Ovary (tissue), 9 donors: Measurements from ENCODE around the gene PNPLA6. TPM values are rescaled to one million over a fixed set of nuclear protein-coding genes. Genes with fewer than 3 reads are reported as not detected.

ENCODE experiments used
- DNase-seq, 5 donors: peaks; one replicate each; pipeline ENCODE4 v3.0.0-alpha.2; 2019 to 2020
- H3K27ac ChIP-seq, 2 donors: fragments of 200-600 bp; one replicate each; pipeline versions ENCODE4 v1.5.1 to v1.8.0; 2019 to 2022
- H3K27me3 ChIP-seq: fragments of 200-600 bp; one replicate; pipeline ENCODE4 v1.8.0; 2022
- H3K36me3 ChIP-seq: fragments of 200-600 bp; sonication (generic); one replicate; pipeline ENCODE4 v1.5.1; 2019
- H3K4me1 ChIP-seq: one replicate; pipeline ENCODE4 v1.8.1; 2013; ENCODE audit warnings: mild to moderate bottlenecking, moderate library complexity; ENCODE audit not compliant: insufficient read depth
- H3K4me3 ChIP-seq: fragments of 200-600 bp; sonication (generic); one replicate; pipeline ENCODE4 v1.5.1; 2017
- H3K9me3 ChIP-seq, 2 donors: fragments of 200-600 bp in 1 of 2; sonication (generic) in 1 of 2; one replicate each; pipeline versions ENCODE4 v1.5.1 to v1.8.1; 2013 to 2019; ENCODE audit warnings: mild to moderate bottlenecking in 1 of 2, moderate library complexity in 1 of 2
- EP300 ChIP-seq: sonication (generic); formaldehyde crosslinking; IDR thresholded peaks from one replicate; pipeline ENCODE4 v1.6.1; 2017; ENCODE audit warnings: antibody characterized with exemption
- POLR2A ChIP-seq: fragments of 450-650 bp; IDR thresholded peaks from one replicate; pipeline ENCODE4 v1.6.1; 2017; ENCODE audit warnings: antibody characterized with exemption, mild to moderate bottlenecking, moderate library complexity
- WGBS, 3 donors: extraction: QIAGEN DNeasy Blood & Tissue Kit in 1 of 3; methylation state at CpG; one replicate each; pipeline versions ENCODE4 v1.1.5 to v1.1.7; 2013 to 2017; 5-methylcytosine and 5-hydroxymethylcytosine counted together
- intact Hi-C, 4 donors: fragments of 100-400 bp; cut with DNase I; formaldehyde crosslinking; loops; one replicate each; pipeline versions ENCODE4 v1.11.0 to v1.15.1; 2022 to 2023
- polyA plus RNA-seq, 2 donors: library from polyadenylated mRNA; stranded (reverse); fragments of 200-250 nt in 1 of 2; fragments of 350-450 nt in 1 of 2; fragmentation: Illumina TruSeq in 1 of 2; extraction: RNeasy Lipid Tissue Mini Kit (QIAGEN cat#74804) in 1 of 2; gene quantifications; one replicate each; pipeline ENCODE4 v1.2.3, GENCODE V29; 2013 to 2014
- total RNA-seq, 7 donors: library from RNA; depleted of rRNA in 2 of 7; stranded (reverse); fragments of >200 nt in 2 of 7; fragmentation: NEBNext Ultra II Directional in 3 of 7; extraction: Animal tissue kit (Norgen Biotek cat#: 25700) in 3 of 7; gene quantifications; one replicate each; pipeline versions ENCODE4 v1.1.0 to v1.2.4, GENCODE V29; 2016 to 2023
- TF ChIP-seq, protein P1 (sequence below), 3 donors: fragments of 450-650 bp in 2 of 3; fragments of 200-600 bp in 1 of 3; IDR thresholded peaks; one replicate each; pipeline versions ENCODE4 v1.5.1 to v1.8.0; 2016 to 2022; ENCODE audit warnings: antibody characterized with exemption in 3 of 3, mild to moderate bottlenecking in 1 of 3
- donor health status: DM: no; HTN: no; CAD: no; lungs with moderate emphysema.
- donor health status: DM: no; HTN: no; CAD: no.
- donor health status: Bipolar disorder and iron deficiency.
- donor health status: DM: yes; HTN: yes; CAD: no.
- donor health status: DM: no; HTN: no; CAD: no.
- donor health status: DM: yes; HTN: yes; CAD: no.

The PNPLA6 gene
- total and polyA plus RNA-seq, 9 donors: 19.0 to 69.1 (median 52.0) TPM

DNA sequence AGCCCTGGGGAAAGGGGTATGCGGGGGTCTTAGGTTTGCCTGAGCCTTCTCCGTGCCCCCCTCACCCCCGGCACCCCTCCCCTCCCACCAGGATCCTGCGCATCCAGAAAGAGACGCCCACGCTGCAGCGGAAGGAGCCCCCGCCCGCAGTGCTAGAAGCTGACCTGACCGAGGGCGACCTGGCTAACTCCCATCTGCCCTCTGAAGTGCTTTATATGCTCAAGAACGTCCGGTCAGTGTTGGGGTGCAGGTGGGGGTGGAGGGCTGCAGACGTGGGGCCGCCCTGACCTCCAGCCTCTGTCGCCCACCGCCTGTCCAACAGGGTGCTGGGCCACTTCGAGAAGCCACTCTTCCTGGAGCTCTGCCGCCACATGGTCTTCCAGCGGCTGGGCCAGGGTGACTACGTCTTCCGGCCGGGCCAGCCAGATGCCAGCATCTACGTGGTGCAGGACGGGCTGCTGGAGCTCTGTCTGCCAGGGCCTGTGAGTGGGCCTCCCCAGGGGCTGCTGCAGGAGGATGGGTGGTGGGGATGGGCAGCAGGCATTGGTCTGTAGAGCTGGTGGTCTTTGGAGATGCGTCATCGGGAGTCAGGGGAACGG lies 4.4 kb downstream of the PNPLA6 start:
- intact Hi-C loops: loop anchor here in 3 of 4 donors (5.0 to 10.0 kb wide), 4 partner anchors 53 to 435 kb away; partner anchors contain the start of gene PEX11G (in 1 of the 3)
- Histone ChIP-seq H3K27me3 (no peaks in the 10 kb centered on the region), H3K36me3 (no peaks in the 10 kb centered on the region), H3K27ac (no peak overlapping the region), H3K4me3 (no peak overlapping the region), H3K4me1 (no peaks in the 10 kb centered on the region), H3K9me3 (no peaks in the 10 kb centered on the region)
- WGBS, 3 donors: 91 to 92% (median 92%) methylated on average over 26 to 28 of the region's 28 CpGs
- peak in 2 of 5 donors; percentile 10 to 38 for DNase-seq
- TF ChIP-seq, protein P1, sequence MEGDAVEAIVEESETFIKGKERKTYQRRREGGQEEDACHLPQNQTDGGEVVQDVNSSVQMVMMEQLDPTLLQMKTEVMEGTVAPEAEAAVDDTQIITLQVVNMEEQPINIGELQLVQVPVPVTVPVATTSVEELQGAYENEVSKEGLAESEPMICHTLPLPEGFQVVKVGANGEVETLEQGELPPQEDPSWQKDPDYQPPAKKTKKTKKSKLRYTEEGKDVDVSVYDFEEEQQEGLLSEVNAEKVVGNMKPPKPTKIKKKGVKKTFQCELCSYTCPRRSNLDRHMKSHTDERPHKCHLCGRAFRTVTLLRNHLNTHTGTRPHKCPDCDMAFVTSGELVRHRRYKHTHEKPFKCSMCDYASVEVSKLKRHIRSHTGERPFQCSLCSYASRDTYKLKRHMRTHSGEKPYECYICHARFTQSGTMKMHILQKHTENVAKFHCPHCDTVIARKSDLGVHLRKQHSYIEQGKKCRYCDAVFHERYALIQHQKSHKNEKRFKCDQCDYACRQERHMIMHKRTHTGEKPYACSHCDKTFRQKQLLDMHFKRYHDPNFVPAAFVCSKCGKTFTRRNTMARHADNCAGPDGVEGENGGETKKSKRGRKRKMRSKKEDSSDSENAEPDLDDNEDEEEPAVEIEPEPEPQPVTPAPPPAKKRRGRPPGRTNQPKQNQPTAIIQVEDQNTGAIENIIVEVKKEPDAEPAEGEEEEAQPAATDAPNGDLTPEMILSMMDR (IDR thresholded peaks at IDR 0.05): no peak
- TF ChIP-seq POLR2A (no peak), EP300 (no peak)

DNA sequence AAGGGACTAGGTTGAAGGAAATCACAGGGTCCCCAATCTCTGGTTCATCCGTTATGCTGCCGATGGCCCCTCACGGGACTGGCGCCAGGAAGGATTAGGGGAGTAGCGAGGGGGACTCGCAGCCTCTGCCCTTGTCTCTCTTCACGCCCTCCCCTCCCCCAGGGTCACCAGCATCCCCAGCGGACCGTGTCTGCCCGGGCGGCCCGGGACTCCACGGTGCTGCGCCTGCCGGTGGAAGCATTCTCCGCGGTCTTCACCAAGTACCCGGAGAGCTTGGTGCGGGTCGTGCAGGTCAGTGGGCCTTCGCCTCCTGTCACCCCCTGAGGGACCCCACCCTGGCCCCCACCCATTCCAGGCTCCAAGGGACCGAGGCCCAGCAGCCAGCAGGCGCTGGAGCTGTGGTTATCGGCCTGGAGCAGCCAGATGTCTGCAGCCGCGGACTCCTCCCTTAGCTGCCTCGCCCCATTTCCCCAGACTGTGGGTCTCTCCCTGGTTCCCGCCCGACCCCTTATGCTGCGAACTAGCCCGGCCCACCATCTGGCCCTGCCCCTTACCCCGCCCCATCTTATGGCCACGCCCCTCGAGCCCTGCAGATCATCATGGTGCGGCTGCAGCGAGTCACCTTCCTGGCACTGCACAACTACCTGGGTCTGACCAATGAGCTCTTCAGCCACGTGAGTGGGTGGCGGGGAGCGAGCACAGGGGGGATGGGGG lies 5.4 kb downstream of the PNPLA6 start:
- Histone ChIP-seq H3K36me3 (no peaks in the 10 kb centered on the region), H3K9me3 (no peaks in the 10 kb centered on the region), H3K27me3 (no peaks in the 10 kb centered on the region), H3K27ac (no peak overlapping the region), H3K4me3 (no peak overlapping the region), H3K4me1 (no peaks in the 10 kb centered on the region)
- TF ChIP-seq, protein P1 (IDR thresholded peaks at IDR 0.05): no peak
- TF ChIP-seq EP300 (no peak), POLR2A (no peak)
- peak in 3 of 5 donors; percentile 10 to 42 (median 31) for DNase-seq
- intact Hi-C loops: loop anchor here in 2 of 4 donors (10.0 kb wide), 2 partner anchors 146 to 186 kb away; no protein-coding TSS in a partner anchor
- WGBS, 3 donors: 78% methylated on average over 38 to 39 of the region's 39 CpGs

DNA sequence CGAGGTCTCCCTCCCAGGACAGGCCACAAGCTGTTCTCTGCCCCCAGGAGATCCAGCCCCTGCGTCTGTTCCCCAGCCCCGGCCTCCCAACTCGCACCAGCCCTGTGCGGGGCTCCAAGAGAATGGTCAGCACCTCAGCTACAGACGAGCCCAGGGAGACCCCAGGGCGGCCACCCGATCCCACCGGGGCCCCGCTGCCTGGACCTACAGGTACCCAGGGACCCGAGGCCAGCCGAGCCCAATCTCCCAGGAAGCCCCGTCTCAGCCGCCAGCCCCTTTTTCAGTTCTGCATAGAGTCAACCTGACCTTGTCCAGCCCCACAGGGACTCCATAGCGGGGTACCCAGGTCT lies 5.9 kb downstream of the PNPLA6 start:
- TF ChIP-seq POLR2A (no peak), EP300 (no peak)
- TF ChIP-seq, protein P1 (IDR thresholded peaks at IDR 0.05): no peak
- Histone ChIP-seq H3K4me1 (no peaks in the 10 kb centered on the region), H3K27me3 (no peaks in the 10 kb centered on the region), H3K9me3 (no peaks in the 10 kb centered on the region), H3K36me3 (no peaks in the 10 kb centered on the region), H3K27ac (no peak overlapping the region), H3K4me3 (no peak overlapping the region)
- DNase-seq: peak in 2 of 5 donors; percentile 9 to 24
- 90 to 95% (median 92%) methylated on average over 15 of the region's 15 CpGs for WGBS, 3 donors
- intact Hi-C loops: loop anchor here in 2 of 4 donors (10.0 kb wide), 2 partner anchors 147 to 187 kb away; no protein-coding TSS in a partner anchor

DNA sequence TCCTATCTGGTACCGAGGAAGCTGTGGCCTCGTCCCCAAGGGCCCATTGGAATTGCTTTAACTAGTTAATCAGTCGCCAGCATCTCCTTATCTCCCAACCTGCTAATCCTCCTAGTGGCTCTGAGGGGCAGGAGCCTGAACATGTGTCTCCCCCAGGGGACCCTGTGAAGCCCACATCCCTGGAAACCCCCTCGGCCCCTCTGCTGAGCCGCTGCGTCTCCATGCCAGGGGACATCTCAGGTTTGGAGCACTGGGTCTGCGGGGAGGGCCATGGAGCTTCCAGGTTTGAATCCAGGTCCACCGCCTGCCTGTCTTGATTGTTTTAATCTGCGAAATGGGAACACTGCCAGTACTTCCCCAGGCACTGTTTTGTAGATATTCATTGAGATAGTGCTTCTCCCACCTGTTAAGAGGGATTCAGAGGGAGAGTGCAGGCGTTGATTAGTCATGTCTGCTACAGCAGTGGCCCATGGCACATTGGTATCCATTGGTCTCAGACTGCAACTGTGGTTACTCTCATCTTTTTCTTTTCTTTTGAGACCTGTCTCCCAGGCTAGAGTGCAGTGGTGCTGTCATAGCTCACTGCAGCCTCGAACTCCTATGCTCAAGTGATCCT lies 6.4 kb downstream of the PNPLA6 start:
- TF ChIP-seq POLR2A: no peak
- TF ChIP-seq, protein P1 (IDR thresholded peaks at IDR 0.05): no peak
- TF ChIP-seq EP300: no peak
- H3K4me3 ChIP-seq: no peak overlapping the region
- no peak for DNase-seq
- intact Hi-C loops: loop anchor here in 2 of 4 donors (10.0 kb wide), 2 partner anchors 147 to 187 kb away; no protein-coding TSS in a partner anchor
- H3K9me3 ChIP-seq: no peaks in the 10 kb centered on the region
- H3K36me3 ChIP-seq: no peaks in the 10 kb centered on the region
- 95 to 98% (median 97%) methylated on average over 11 of the region's 11 CpGs for WGBS, 3 donors
- H3K27me3 ChIP-seq: no peaks in the 10 kb centered on the region
- no peak overlapping the region for H3K27ac ChIP-seq
- no peaks in the 10 kb centered on the region for H3K4me1 ChIP-seq
